Smooth muscle cell (in vitro differentiated cells): Measurements from ENCODE around the gene A2ML1. TPM values are rescaled to one million over a fixed set of nuclear protein-coding genes. Genes with fewer than 3 reads are reported as not detected.

Experiments used
- DNase-seq: peaks from one replicate; lab custom pipeline; 2025; ENCODE audit not compliant: unreplicated experiment; lab: John Stamatoyannopoulos, UW
- H2AFZ ChIP-seq: fragments of 200-600 bp; sonication (generic); 2 replicates; pipeline ENCODE4 v1.6.0; 2016; ENCODE audit warnings: antibody characterized with exemption, low read depth, mild to moderate bottlenecking
- H3F3A ChIP-seq: fragments of 200-600 bp; sonication (generic); 2 replicates; pipeline ENCODE4 v1.6.0; 2017; ENCODE audit warnings: antibody characterized with exemption, low read depth
- H3K27ac ChIP-seq: fragments of 200-600 bp; sonication (generic); 2 replicates; pipeline ENCODE4 v1.5.1; 2016; ENCODE audit warnings: low read depth, mild to moderate bottlenecking
- H3K27me3 ChIP-seq: fragments of 200-600 bp; sonication (generic); 2 replicates; pipeline ENCODE4 v1.6.1; 2016; ENCODE audit warnings: low read depth, mild to moderate bottlenecking
- H3K36me3 ChIP-seq: fragments of 200-600 bp; sonication (generic); 2 replicates; pipeline ENCODE4 v1.5.1; 2016; ENCODE audit warnings: low read depth
- H3K4me1 ChIP-seq: fragments of 200-600 bp; sonication (generic); 2 replicates; pipeline ENCODE4 v1.5.1; 2016; ENCODE audit warnings: low read depth
- H3K4me2 ChIP-seq: fragments of 200-600 bp; sonication (generic); 2 replicates; pipeline ENCODE4 v1.6.0; 2016; ENCODE audit warnings: mild to moderate bottlenecking
- H3K4me3 ChIP-seq: fragments of 200-600 bp; sonication (generic); 2 replicates; pipeline ENCODE4 v1.5.1; 2016; ENCODE audit warnings: mild to moderate bottlenecking
- H3K79me2 ChIP-seq: fragments of 200-600 bp; sonication (generic); 2 replicates; pipeline ENCODE4 v1.6.0; 2016; ENCODE audit warnings: low read depth, mild to moderate bottlenecking
- H3K9ac ChIP-seq: fragments of 200-600 bp; sonication (generic); 2 replicates; pipeline ENCODE4 v1.6.0; 2016; ENCODE audit warnings: low read depth
- H3K9me3 ChIP-seq: fragments of 200-600 bp; sonication (generic); replicated peaks from 2 replicates; pipeline ENCODE4 v1.5.1; 2016; ENCODE audit warnings: low read depth
- H4K20me1 ChIP-seq: fragments of 200-600 bp; sonication (generic); 2 replicates; pipeline ENCODE4 v1.6.0; 2016; ENCODE audit warnings: low read depth
- CTCF ChIP-seq: fragments of 200-600 bp; sonication (generic); IDR thresholded peaks from 2 replicates; pipeline ENCODE4 v1.5.1; 2017; ENCODE audit warnings: borderline replicate concordance, mild to moderate bottlenecking, antibody characterized with exemption; ENCODE audit not compliant: insufficient read depth, poor library complexity, severe bottlenecking
- WGBS: methylation state at CpG from one replicate; pipeline ENCODE4 v1.1.7; 2016; ENCODE audit warnings: low lambda C conversion rate; 5-methylcytosine and 5-hydroxymethylcytosine counted together
- polyA plus RNA-seq: library from polyadenylated mRNA; unstranded; fragments of >200 nt; fragmentation: Nextera tagmentation; extraction: Ambion mirVana; gene quantifications from 2 replicates; pipeline ENCODE4 v1.2.1, GENCODE V29; 2016
- total RNA-seq: library from RNA; depleted of rRNA; stranded (reverse); fragments of >200 nt; gene quantifications from 2 replicates; pipeline ENCODE4 v1.2.3, GENCODE V29; 2014

A2ML1 gene
- total and polyA plus RNA-seq, 2 experiments from 2014 or later, result 2.4 to 10.0 TPM

- Histone ChIP-seq H3F3A (no peaks in the 10 kb centered on the region), H3K27me3 (no peaks in the 10 kb centered on the region), H3K79me2 (no peaks in the 10 kb centered on the region), H4K20me1 (no peaks in the 10 kb centered on the region), H3K4me3 (no peak overlapping the region), H3K4me1 (peaks cover 9% of the 10 kb centered on the region), H3K9ac (no peak overlapping the region), H3K9me3 (no peaks in the 10 kb centered on the region), H3K27ac (no peak overlapping the region), H3K4me2 (no peak overlapping the region), H3K36me3 (no peaks in the 10 kb centered on the region), H2AFZ (no peak overlapping the region)
- WGBS, result 68% methylated on average over 3 of the region's 3 CpGs
- no peak for TF ChIP-seq CTCF
- no peak for DNase-seq
Observed at GRCh38 chr12:8907513-8907912, 85.1 kb downstream of the A2ML1 start.

DNA sequence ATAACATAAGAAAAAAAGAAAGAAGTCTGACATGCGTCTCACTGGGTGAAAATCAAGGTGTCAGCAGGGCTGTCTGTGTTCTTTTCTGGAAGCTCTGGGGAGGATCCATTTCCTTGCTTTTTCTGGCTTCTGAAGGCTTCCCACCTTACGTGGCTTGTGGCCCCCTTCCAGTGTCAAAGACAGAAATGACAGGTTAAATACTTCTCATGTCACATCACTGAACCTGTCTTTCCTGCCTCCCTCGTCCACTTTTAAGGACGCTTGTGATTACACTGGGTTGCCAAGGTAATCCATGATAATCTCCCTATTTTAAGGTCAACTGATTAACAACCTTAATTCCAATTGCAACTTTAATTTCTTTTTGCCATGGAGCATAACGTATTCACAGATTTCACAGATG lies 87.3 kb downstream of the A2ML1 start:
- DNase-seq, result no peak
- Histone ChIP-seq H3K4me3 (no peak overlapping the region), H3F3A (no peaks in the 10 kb centered on the region), H3K9me3 (no peaks in the 10 kb centered on the region), H3K27ac (no peak overlapping the region), H2AFZ (no peak overlapping the region), H3K79me2 (no peaks in the 10 kb centered on the region), H3K36me3 (no peaks in the 10 kb centered on the region), H3K9ac (no peak overlapping the region), H3K27me3 (no peaks in the 10 kb centered on the region), H3K4me1 (peaks cover 20% of the 10 kb centered on the region), H4K20me1 (no peaks in the 10 kb centered on the region), H3K4me2 (no peak overlapping the region)
- no peak for TF ChIP-seq CTCF
- 75% methylated on average over 5 of the region's 5 CpGs for whole genome bisulfite sequencing

GRCh38 chr12:8911606-8912268 lies 89.3 kb downstream of the A2ML1 start:
- H3K27me3 ChIP-seq, result no peaks in the 10 kb centered on the region
- TF ChIP-seq CTCF, result no peak
- no peak overlapping the region for H3K4me2 ChIP-seq
- no peaks in the 10 kb centered on the region for H3F3A ChIP-seq
- H3K9me3 ChIP-seq, result no peaks in the 10 kb centered on the region
- H3K4me3 ChIP-seq, result no peak overlapping the region
- DNase-seq, result no peak
- WGBS, result 33% methylated on average over 3 of the region's 3 CpGs
- peaks cover 29% of the 10 kb centered on the region for H3K4me1 ChIP-seq
- no peak overlapping the region for H2AFZ ChIP-seq
- H3K9ac ChIP-seq, result no peak overlapping the region
- no peaks in the 10 kb centered on the region for H4K20me1 ChIP-seq
- H3K79me2 ChIP-seq, result peaks cover 19% of the 10 kb centered on the region
- H3K36me3 ChIP-seq, result no peaks in the 10 kb centered on the region
- no peak overlapping the region for H3K27ac ChIP-seq

DNA sequence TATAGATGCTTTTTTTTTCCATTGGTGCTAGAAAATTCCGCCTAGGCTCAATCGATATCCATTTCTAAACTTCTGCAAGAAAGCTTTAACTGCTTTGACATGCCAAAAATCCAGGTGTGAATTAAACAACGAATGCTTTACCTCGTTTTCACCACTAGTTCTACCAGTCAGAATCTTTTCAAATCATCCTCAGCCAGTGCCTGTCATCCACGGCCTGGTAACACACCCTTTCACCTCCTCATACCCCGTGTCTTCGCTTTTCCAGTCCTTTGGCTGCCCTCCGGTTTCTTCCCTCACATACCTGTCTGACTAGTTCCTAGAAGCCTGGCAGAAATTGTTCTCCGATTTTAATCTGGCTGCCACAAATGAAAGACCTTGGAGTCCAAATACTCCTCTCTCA lies 90.5 kb downstream of the A2ML1 start:
- peak overlapping the region; percentile 88 for H3K9ac ChIP-seq
- H3K4me3 ChIP-seq, result peak overlapping the region; percentile 93
- DNase-seq, result no peak

More for the DNA sequence above, 90.5 kb downstream of the A2ML1 start:
- Histone ChIP-seq H3K4me2 (peak overlapping the region; percentile 86), H3K4me1 (peaks cover 29% of the 10 kb centered on the region), H3K79me2 (peaks cover 25% of the 10 kb centered on the region), H2AFZ (peak overlapping the region; percentile 77), H3K9me3 (no peaks in the 10 kb centered on the region), H3F3A (peaks cover 4% of the 10 kb centered on the region), H4K20me1 (no peaks in the 10 kb centered on the region), H3K27me3 (no peaks in the 10 kb centered on the region), H3K27ac (peak overlapping the region; percentile 92), H3K36me3 (no peaks in the 10 kb centered on the region)
- 14% methylated on average over 9 of the region's 9 CpGs for WGBS
- no peak for TF ChIP-seq CTCF
